GM12878 (cell line): ENCODE data around the gene SHISA4. TPM values are rescaled to one million over a fixed set of nuclear protein-coding genes. Genes with fewer than 3 reads are reported as not detected.

Experiments
- ATAC-seq: fragments of 200-7000 bp; cut with Tn5 transposase; 3 replicates; pipeline ENCODE4 v1.9.1; 2020; ENCODE audit warnings: mild to moderate bottlenecking, moderate library complexity
- BruUV-seq: library from RNA; stranded (reverse); fragments of 400-500 nt; replicated peaks from 2 replicates; lab custom pipeline; 2021; lab: Mats Ljungman, UMichigan
- CTCF ChIA-PET: fragments of 300-600 bp; sonication (Branson Sonifier 250); formaldehyde crosslinking; extraction: SDS; loops from one replicate; lab custom pipeline; 2021; ENCODE audit warnings: inconsistent platforms; lab: Yijun Ruan, JAX
- POLR2A ChIA-PET: fragments of 350-600 bp; formaldehyde crosslinking; extraction: SDS; loops from one replicate; lab custom pipeline; 2021; ENCODE audit warnings: inconsistent platforms; lab: Charles Lee
- RAD21 ChIA-PET: fragments of 300-600 bp; sonication (Branson Sonifier 250); formaldehyde crosslinking; loops from one replicate; lab custom pipeline; 2023; ENCODE audit warnings: antibody characterized with exemption; ENCODE audit not compliant: unreplicated experiment; lab: Charles Lee
- SMC1A ChIA-PET: fragments of 300-600 bp; sonication (Branson Sonifier 250); formaldehyde crosslinking; loops from one replicate; lab custom pipeline; 2023; ENCODE audit not compliant: unreplicated experiment, uncharacterized antibody; lab: Charles Lee
- DNase-seq: peaks from one replicate; pipeline ENCODE4 v3.0.0-alpha.2; 2011; ENCODE audit warnings: low read depth, low spot score
- FAIRE-seq: peaks from 3 replicates; lab custom pipeline; 2011; peaks lifted over from hg19 to GRCh38; lab: Jason Lieb, UNC
- H2AFZ ChIP-seq: 2 replicates; pipeline ENCODE4 v1.6.0; 2011; ENCODE audit warnings: low read depth, low read length, control low read depth; ENCODE audit not compliant: control insufficient read depth
- H3K27ac ChIP-seq: 2 replicates; pipeline ENCODE4 v1.5.1; 2011; ENCODE audit warnings: control low read depth; ENCODE audit not compliant: control insufficient read depth, insufficient read depth
- H3K27me3 ChIP-seq, 2 experiments: replicated peaks in 1 of 2; 2 replicates each; pipeline versions ENCODE4 v1.6.0 to v1.6.1; 2011; ENCODE audit warnings: low read length in 1 of 2; ENCODE audit not compliant: control insufficient read depth in 2 of 2, insufficient read depth in 2 of 2
- H3K36me3 ChIP-seq, 2 experiments: 2 replicates each; pipeline ENCODE4 v1.5.1; 2011; ENCODE audit warnings: low read length in 1 of 2; ENCODE audit not compliant: control insufficient read depth in 2 of 2, insufficient read depth in 2 of 2
- H3K4me1 ChIP-seq: 2 replicates; pipeline ENCODE4 v1.6.1; 2011; ENCODE audit warnings: mild to moderate bottlenecking, low read length, moderate library complexity, mixed read lengths; ENCODE audit not compliant: control insufficient read depth, insufficient read depth
- H3K4me2 ChIP-seq: 2 replicates; pipeline ENCODE4 v1.6.0; 2011; ENCODE audit warnings: control low read depth; ENCODE audit not compliant: control insufficient read depth, insufficient read depth
- H3K4me3 ChIP-seq: fragments of 200-600 bp; sonication (generic); 2 replicates; pipeline ENCODE4 v1.5.1; 2016
- H3K79me2 ChIP-seq: 2 replicates; pipeline ENCODE4 v1.6.0; 2011; ENCODE audit warnings: low read length; ENCODE audit not compliant: control insufficient read depth, insufficient read depth
- H3K9ac ChIP-seq: 2 replicates; pipeline ENCODE4 v1.8.0; 2011; ENCODE audit warnings: low read length, control low read depth, mixed read lengths; ENCODE audit not compliant: control insufficient read depth, insufficient read depth
- H3K9me3 ChIP-seq: replicated peaks from 3 replicates; pipeline ENCODE4 v1.5.1; 2011; ENCODE audit warnings: mild to moderate bottlenecking, low read length; ENCODE audit not compliant: control insufficient read depth, insufficient read depth
- H4K20me1 ChIP-seq: 2 replicates; pipeline ENCODE4 v1.6.0; 2011; ENCODE audit not compliant: control insufficient read depth, insufficient read depth
- BMI1 ChIP-seq: fragments of 450-650 bp; IDR thresholded peaks from 2 replicates; pipeline ENCODE4 v1.6.1; 2016; ENCODE audit warnings: mild to moderate bottlenecking, moderate library complexity, borderline replicate concordance
- CBFB ChIP-seq: IDR thresholded peaks from 2 replicates; pipeline ENCODE4 v1.6.1; 2016; ENCODE audit warnings: antibody characterized with exemption, low read depth
- CEBPB ChIP-seq, 2 experiments: fragments of 150-350 bp in 1 of 2; IDR thresholded peaks; 2 replicates each; pipeline ENCODE4 v1.6.1; 2012 to 2014; ENCODE audit warnings: low read depth in 2 of 2, low read length in 2 of 2, borderline replicate concordance in 1 of 2, inconsistent platforms in 1 of 2
- FOXK2 ChIP-seq: fragments of 450-650 bp; IDR thresholded peaks from 2 replicates; pipeline ENCODE4 v1.6.1; 2017; ENCODE audit warnings: mild to moderate bottlenecking, moderate library complexity
- NFIC ChIP-seq: IDR thresholded peaks from 2 replicates; pipeline ENCODE4 v1.6.1; 2012; ENCODE audit warnings: low read depth, mild to moderate bottlenecking, inconsistent platforms, low read length, moderate library complexity
- PAX5 ChIP-seq: IDR thresholded peaks from 2 replicates; pipeline ENCODE4 v1.6.1; 2011; ENCODE audit warnings: low read depth, low read length, borderline replicate concordance
- PML ChIP-seq: IDR thresholded peaks from 2 replicates; pipeline ENCODE4 v1.6.1; 2012; ENCODE audit warnings: low read length, inconsistent platforms
- RCOR1 ChIP-seq: conservative IDR thresholded peaks from 2 replicates; pipeline ENCODE4 v1.6.1; 2012; ENCODE audit warnings: low read depth, low read length, improper control_type of control experiment
- SIN3A ChIP-seq: IDR thresholded peaks from 2 replicates; pipeline ENCODE4 v1.6.1; 2012; ENCODE audit warnings: low read depth, low read length, improper control_type of control experiment
- SREBF2 ChIP-seq: IDR thresholded peaks from 2 replicates; pipeline ENCODE4 v1.6.1; 2012; ENCODE audit warnings: mild to moderate bottlenecking, low read length
- SRF ChIP-seq, 2 experiments: IDR thresholded peaks; 2 replicates each; pipeline ENCODE4 v1.6.1; 2011; ENCODE audit warnings: low read depth in 2 of 2, low read length in 2 of 2, mild to moderate bottlenecking in 1 of 2, moderate library complexity in 1 of 2
- ZNF207 ChIP-seq: fragments of 450-650 bp; IDR thresholded peaks from 2 replicates; pipeline ENCODE4 v1.6.1; 2014; ENCODE audit warnings: antibody characterized with exemption, mild to moderate bottlenecking, borderline replicate concordance
- ZNF384 ChIP-seq: IDR thresholded peaks from 2 replicates; pipeline ENCODE4 v1.6.1; 2012; ENCODE audit warnings: low read depth, mild to moderate bottlenecking, low read length, improper control_type of control experiment, borderline replicate concordance
- WGBS: methylation state at CpG from one replicate; pipeline ENCODE4 v1.1.6; 2016; ENCODE audit warnings: low lambda C conversion rate; ENCODE audit not compliant: insufficient replicate concordance, insufficient coverage; ENCODE audit errors: missing lambda C conversion rate; 5-methylcytosine and 5-hydroxymethylcytosine counted together
- in situ Hi-C: fragments of 300-500 bp; cut with MboI; formaldehyde crosslinking; loops from 9 replicates; pipeline ENCODE4 v1.14.3; 2018; ENCODE audit warnings: mixed read lengths
- intact Hi-C: fragments of 100-400 bp; cut with micrococcal nuclease; formaldehyde crosslinking; loops from one replicate; pipeline ENCODE4 v1.14.2; 2022; ENCODE audit not compliant: unreplicated experiment
- polyA plus RNA-seq, 11 experiments: library from polyadenylated mRNA; depleted of rRNA in 4 of 11; unstranded in 6 of 11; stranded (reverse) in 5 of 11; fragments of >200 nt; fragmentation: Nextera tagmentation in 4 of 11; fragmentation: Illumina TruSeq in 1 of 11; extraction: Ambion mirVana in 4 of 11; extraction: Trizol in 1 of 11; gene quantifications; 1 replicate in 1 of 11; 2 replicates in 10 of 11; pipeline versions ENCODE4 v1.2.1 to v1.2.3, GENCODE V29; 2011 to 2016; ENCODE audit warnings: inconsistent platforms in 2 of 11, missing spikeins in 2 of 11, low read depth in 1 of 11
- total RNA-seq, 4 experiments: library from RNA; depleted of rRNA in 3 of 4; stranded (reverse); fragments of >200 nt in 3 of 4; fragmentation: Illumina TruSeq in 1 of 4; extraction: Trizol in 1 of 4; gene quantifications; 2 replicates each; pipeline versions ENCODE4 v1.2.1 to v1.2.3, GENCODE V29; 2013 to 2021
- TF ChIP-seq, protein P1 (sequence below): fragments of 450-650 bp; IDR thresholded peaks from 2 replicates; pipeline ENCODE4 v1.6.1; 2017; ENCODE audit warnings: mild to moderate bottlenecking, moderate library complexity
- TF ChIP-seq, protein P2 (sequence below), 3 experiments: IDR thresholded peaks in 2 of 3; conservative IDR thresholded peaks in 1 of 3; 2 replicates each; pipeline ENCODE4 v1.5.1; 2011; ENCODE audit warnings: low read depth in 3 of 3, low read length in 3 of 3, mild to moderate bottlenecking in 3 of 3, control low read depth in 2 of 3, moderate library complexity in 2 of 3, inconsistent platforms in 1 of 3, mixed read lengths in 1 of 3; ENCODE audit not compliant: control insufficient read depth in 2 of 3, insufficient read depth in 1 of 3; ENCODE audit errors: extremely low read depth in 1 of 3
- TF ChIP-seq, protein P3 (sequence below): fragments of 450-650 bp; IDR thresholded peaks from 2 replicates; pipeline ENCODE4 v1.6.1; 2017; ENCODE audit warnings: borderline replicate concordance

The SHISA4 gene
- total and polyA plus RNA-seq, 10 of the 15 experiments (the other 5 are each of a cell fraction or from before 2014, with no cell fraction given), result 0.07 TPM; not detected in 8

DNA sequence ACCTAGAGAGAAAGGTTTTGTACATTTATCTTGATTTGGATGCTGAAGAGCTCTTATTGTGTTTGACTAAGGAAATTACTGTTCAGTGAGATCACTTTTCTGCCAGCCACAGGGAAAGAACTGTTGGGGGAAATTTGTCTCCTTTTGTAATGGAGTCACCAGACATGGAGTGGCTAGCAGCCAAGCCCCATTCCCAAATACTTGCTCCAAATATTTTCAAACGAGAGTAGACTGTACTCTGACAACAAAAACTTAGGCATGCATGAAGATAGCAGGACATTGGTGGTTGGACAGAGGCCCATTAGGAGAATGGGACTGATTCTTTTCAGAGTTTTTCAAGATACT lies 38.7 kb upstream of the SHISA4 start (continued):
- TF ChIP-seq, protein P1, sequence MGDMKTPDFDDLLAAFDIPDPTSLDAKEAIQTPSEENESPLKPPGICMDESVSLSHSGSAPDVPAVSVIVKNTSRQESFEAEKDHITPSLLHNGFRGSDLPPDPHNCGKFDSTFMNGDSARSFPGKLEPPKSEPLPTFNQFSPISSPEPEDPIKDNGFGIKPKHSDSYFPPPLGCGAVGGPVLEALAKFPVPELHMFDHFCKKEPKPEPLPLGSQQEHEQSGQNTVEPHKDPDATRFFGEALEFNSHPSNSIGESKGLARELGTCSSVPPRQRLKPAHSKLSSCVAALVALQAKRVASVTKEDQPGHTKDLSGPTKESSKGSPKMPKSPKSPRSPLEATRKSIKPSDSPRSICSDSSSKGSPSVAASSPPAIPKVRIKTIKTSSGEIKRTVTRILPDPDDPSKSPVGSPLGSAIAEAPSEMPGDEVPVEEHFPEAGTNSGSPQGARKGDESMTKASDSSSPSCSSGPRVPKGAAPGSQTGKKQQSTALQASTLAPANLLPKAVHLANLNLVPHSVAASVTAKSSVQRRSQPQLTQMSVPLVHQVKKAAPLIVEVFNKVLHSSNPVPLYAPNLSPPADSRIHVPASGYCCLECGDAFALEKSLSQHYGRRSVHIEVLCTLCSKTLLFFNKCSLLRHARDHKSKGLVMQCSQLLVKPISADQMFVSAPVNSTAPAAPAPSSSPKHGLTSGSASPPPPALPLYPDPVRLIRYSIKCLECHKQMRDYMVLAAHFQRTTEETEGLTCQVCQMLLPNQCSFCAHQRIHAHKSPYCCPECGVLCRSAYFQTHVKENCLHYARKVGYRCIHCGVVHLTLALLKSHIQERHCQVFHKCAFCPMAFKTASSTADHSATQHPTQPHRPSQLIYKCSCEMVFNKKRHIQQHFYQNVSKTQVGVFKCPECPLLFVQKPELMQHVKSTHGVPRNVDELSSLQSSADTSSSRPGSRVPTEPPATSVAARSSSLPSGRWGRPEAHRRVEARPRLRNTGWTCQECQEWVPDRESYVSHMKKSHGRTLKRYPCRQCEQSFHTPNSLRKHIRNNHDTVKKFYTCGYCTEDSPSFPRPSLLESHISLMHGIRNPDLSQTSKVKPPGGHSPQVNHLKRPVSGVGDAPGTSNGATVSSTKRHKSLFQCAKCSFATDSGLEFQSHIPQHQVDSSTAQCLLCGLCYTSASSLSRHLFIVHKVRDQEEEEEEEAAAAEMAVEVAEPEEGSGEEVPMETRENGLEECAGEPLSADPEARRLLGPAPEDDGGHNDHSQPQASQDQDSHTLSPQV, result no peak
- TF ChIP-seq SREBF2, result no peak
- TF ChIP-seq PML, result no peak
- TF ChIP-seq NFIC, result no peak
- no peak for TF ChIP-seq RCOR1
- no peak for TF ChIP-seq SRF (IDR thresholded peaks at IDR 0.05; ENCODE audit: low read depth in 2 of 2, low read length in 2 of 2)
- TF ChIP-seq PAX5, result no peak

DNA sequence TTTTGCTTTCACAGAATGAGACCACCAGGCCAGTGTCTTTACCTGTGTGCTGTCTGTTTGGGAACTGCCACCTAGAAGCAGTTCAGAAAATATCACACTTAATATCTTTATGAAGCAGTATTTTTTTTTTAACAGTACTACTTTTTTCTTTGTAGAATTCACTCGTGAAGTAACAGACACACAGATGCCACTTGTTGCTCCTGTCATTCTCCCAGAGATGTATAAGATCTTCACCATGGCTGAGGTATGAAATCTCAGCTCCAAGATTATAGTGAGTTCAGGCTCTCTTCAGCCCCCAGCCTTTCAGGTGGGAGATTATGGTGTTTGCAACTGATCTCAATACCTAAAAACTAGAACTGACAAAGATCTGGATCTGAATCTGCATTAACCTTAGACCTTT lies 36.7 kb upstream of the SHISA4 start:
- WGBS, result 100% methylated on average over 1 of the region's 1 CpG
- H2AFZ ChIP-seq, result no peak overlapping the region
- no peaks in the 10 kb centered on the region for H4K20me1 ChIP-seq
- H3K4me1 ChIP-seq, result no peaks in the 10 kb centered on the region
- RAD21 ChIA-PET, result no interaction called here
- SMC1A ChIA-PET, result no interaction called here
- H3K79me2 ChIP-seq, result no peaks in the 10 kb centered on the region; the same call in 1 of the 2 replicates
- POLR2A ChIA-PET, result interaction anchor here (2.2 kb wide), 1 partner anchor 15 kb away, joined by 7 read pairs; no protein-coding TSS in a partner anchor
- ATAC-seq (no peak), FAIRE-seq (no peak), DNase-seq (no peak)
- H3K9ac ChIP-seq, result no peak overlapping the region
- H3K36me3 ChIP-seq, result peaks cover 10 to 50% of the 10 kb centered on the region in 2 experiments
- no TSS peak for BruUV-seq
- no peak overlapping the region for H3K4me2 ChIP-seq
- in situ Hi-C loops (no loop called here), intact Hi-C loops (no loop called here)
- no peaks in the 10 kb centered on the region for H3K9me3 ChIP-seq
- CTCF ChIA-PET, result interaction anchor here (0.9 kb wide), 1 partner anchor 15 kb away, joined by 3 read pairs; no protein-coding TSS in a partner anchor
- no peaks in the 10 kb centered on the region for H3K27me3 ChIP-seq
- no peak overlapping the region for H3K27ac ChIP-seq
- no peak overlapping the region for H3K4me3 ChIP-seq
- TF ChIP-seq ZNF207, result no peak
- TF ChIP-seq, protein P2, sequence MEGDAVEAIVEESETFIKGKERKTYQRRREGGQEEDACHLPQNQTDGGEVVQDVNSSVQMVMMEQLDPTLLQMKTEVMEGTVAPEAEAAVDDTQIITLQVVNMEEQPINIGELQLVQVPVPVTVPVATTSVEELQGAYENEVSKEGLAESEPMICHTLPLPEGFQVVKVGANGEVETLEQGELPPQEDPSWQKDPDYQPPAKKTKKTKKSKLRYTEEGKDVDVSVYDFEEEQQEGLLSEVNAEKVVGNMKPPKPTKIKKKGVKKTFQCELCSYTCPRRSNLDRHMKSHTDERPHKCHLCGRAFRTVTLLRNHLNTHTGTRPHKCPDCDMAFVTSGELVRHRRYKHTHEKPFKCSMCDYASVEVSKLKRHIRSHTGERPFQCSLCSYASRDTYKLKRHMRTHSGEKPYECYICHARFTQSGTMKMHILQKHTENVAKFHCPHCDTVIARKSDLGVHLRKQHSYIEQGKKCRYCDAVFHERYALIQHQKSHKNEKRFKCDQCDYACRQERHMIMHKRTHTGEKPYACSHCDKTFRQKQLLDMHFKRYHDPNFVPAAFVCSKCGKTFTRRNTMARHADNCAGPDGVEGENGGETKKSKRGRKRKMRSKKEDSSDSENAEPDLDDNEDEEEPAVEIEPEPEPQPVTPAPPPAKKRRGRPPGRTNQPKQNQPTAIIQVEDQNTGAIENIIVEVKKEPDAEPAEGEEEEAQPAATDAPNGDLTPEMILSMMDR (IDR thresholded peaks at IDR 0.05 in 2 of 3, conservative IDR thresholded peaks at IDR 0.05 in 1 of 3; ENCODE audit: control insufficient read depth in 2 of 3, extremely low read depth in 1 of 3, insufficient read depth in 1 of 3, low read depth in 3 of 3, low read length in 3 of 3), result no peak
- TF ChIP-seq FOXK2, result no peak
- no peak for TF ChIP-seq PML
- TF ChIP-seq, protein P3, sequence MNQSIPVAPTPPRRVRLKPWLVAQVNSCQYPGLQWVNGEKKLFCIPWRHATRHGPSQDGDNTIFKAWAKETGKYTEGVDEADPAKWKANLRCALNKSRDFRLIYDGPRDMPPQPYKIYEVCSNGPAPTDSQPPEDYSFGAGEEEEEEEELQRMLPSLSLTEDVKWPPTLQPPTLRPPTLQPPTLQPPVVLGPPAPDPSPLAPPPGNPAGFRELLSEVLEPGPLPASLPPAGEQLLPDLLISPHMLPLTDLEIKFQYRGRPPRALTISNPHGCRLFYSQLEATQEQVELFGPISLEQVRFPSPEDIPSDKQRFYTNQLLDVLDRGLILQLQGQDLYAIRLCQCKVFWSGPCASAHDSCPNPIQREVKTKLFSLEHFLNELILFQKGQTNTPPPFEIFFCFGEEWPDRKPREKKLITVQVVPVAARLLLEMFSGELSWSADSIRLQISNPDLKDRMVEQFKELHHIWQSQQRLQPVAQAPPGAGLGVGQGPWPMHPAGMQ, result no peak
- TF ChIP-seq BMI1, result no peak
- TF ChIP-seq SRF (IDR thresholded peaks at IDR 0.05; ENCODE audit: low read depth in 2 of 2, low read length in 2 of 2), result no peak
- TF ChIP-seq SIN3A, result no peak
- no peak for TF ChIP-seq CEBPB (IDR thresholded peaks at IDR 0.05; ENCODE audit: borderline replicate concordance in 1 of 2, low read depth in 2 of 2, low read length in 2 of 2)
- TF ChIP-seq ZNF384, result no peak
- no peak for TF ChIP-seq CBFB
